ENCODE data around the gene LRMDA. TPM values are rescaled to one million over a fixed set of nuclear protein-coding genes. Genes with fewer than 3 reads are reported as not detected.

LRMDA gene
- polyA plus RNA-seq, 2 of the 4 experiments (the other 2 are of a cell fraction) = 4.6 to 5.2 TPM

GRCh38 chr10:76488602-76489001, 1057.2 kb downstream of the LRMDA start:
- TF ChIP-seq, protein P1, sequence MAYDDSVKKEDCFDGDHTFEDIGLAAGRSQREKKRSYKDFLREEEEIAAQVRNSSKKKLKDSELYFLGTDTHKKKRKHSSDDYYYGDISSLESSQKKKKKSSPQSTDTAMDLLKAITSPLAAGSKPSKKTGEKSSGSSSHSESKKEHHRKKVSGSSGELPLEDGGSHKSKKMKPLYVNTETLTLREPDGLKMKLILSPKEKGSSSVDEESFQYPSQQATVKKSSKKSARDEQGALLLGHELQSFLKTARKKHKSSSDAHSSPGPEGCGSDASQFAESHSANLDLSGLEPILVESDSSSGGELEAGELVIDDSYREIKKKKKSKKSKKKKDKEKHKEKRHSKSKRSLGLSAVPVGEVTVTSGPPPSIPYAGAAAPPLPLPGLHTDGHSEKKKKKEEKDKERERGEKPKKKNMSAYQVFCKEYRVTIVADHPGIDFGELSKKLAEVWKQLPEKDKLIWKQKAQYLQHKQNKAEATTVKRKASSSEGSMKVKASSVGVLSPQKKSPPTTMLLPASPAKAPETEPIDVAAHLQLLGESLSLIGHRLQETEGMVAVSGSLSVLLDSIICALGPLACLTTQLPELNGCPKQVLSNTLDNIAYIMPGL (CRISPR knock-in tag; IDR thresholded peaks at IDR 0.05; ENCODE audit: borderline replicate concordance) = no peak
- TF ChIP-seq EHMT2 (IDR thresholded peaks at IDR 0.05; ENCODE audit: low read depth) (no peak), ZNF302 (CRISPR knock-in tag; IDR thresholded peaks at IDR 0.05) (no peak), JUN (IDR thresholded peaks at IDR 0.05) (no peak), CBX2 (IDR thresholded peaks at IDR 0.05; ENCODE audit: borderline replicate concordance, low read depth) (no peak), POLR2AphosphoS2 (conservative IDR thresholded peaks at IDR 0.05; ENCODE audit: low read length) (no peak), HDAC2 (IDR thresholded peaks at IDR 0.05) (no peak), GATA3 (IDR thresholded peaks at IDR 0.05; ENCODE audit: borderline replicate concordance) (no peak), RARB (CRISPR knock-in tag; IDR thresholded peaks at IDR 0.05) (no peak), MAFK (IDR thresholded peaks at IDR 0.05; ENCODE audit: partially characterized antibody) (no peak), HOXB5 (CRISPR knock-in tag; IDR thresholded peaks at IDR 0.05) (no peak), HOXB13 (CRISPR knock-in tag; IDR thresholded peaks at IDR 0.05; ENCODE audit: low read depth) (no peak)
- TF ChIP-seq, protein P2, sequence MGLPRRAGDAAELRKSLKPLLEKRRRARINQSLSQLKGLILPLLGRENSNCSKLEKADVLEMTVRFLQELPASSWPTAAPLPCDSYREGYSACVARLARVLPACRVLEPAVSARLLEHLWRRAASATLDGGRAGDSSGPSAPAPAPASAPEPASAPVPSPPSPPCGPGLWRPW (IDR thresholded peaks at IDR 0.05) = no peak
- H3K9me3 ChIP-seq = peaks cover 18% of the 10 kb centered on the region
- peaks cover 3% of the 10 kb centered on the region; the same call in 1 of the 3 replicates for H3K4me1 ChIP-seq
- ChIA-PET CTCF (interaction anchor here (1.4 kb wide), 1 partner anchor 59 kb away, joined by 3 read pairs; no protein-coding TSS in a partner anchor), POLR2A (no interaction called here)
- ATAC-seq (no peak), FAIRE-seq (no peak), DNase-seq (ENCODE audit: low read depth in 1 of 2, low spot score in 1 of 2) (no peak)
- H3K4me3 ChIP-seq = no peak overlapping the region
- 36% methylated on average over 1 of the region's 1 CpG for WGBS (ENCODE audit: missing lambda C conversion rate)
- no peak overlapping the region for H3K4me2 ChIP-seq
- no peak overlapping the region for H3K27ac ChIP-seq

DNA sequence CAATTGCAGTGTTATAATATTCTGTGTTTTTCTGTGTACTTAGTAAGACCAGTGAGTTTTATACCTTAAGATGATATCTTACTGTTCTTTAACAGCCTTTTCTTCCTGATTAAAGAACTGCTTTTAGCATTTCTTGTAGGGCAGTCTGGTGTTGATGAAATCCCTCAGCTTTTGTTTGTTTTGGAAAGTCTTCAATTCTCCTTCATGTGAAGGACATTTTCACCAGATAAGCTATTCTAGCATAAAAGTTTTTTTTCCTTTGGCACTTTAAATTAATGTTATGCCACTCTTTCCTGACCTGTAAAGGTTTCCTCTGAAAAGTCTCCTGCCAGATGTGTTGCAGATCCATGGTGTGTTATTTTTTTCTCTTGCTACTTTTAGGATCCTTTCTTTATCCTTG, 1059.8 kb downstream of the LRMDA start:
- ChIA-PET POLR2A (no interaction called here), CTCF (no interaction called here)
- no peak overlapping the region for H3K4me3 ChIP-seq
- FAIRE-seq (no peak), ATAC-seq (no peak), DNase-seq (ENCODE audit: low read depth in 1 of 2, low spot score in 1 of 2) (no peak)
- peaks cover 3% of the 10 kb centered on the region; the same call in 1 of the 3 replicates for H3K4me1 ChIP-seq
- peak overlapping the region; percentile 38 to 58; a peak in 4 of 6 replicates for H3K27ac ChIP-seq
- H3K9me3 ChIP-seq = peaks cover 18% of the 10 kb centered on the region
- no peak for TF ChIP-seq CEBPB (IDR thresholded peaks at IDR 0.05)
- H3K4me2 ChIP-seq = no peak overlapping the region

- ATAC-seq = peak; percentile 80; a peak in 5 of 6 replicates
- POLR2A ChIA-PET = no interaction called here
- Histone ChIP-seq H3K4me1 (peaks cover 3% of the 10 kb centered on the region; the same call in 1 of the 3 replicates), H3K4me2 (no peak overlapping the region), H3K27ac (peak overlapping the region; percentile 38 to 59; a peak in 3 of 6 replicates), H3K9me3 (peaks cover 18% of the 10 kb centered on the region), H3K4me3 (no peak overlapping the region)
- FAIRE-seq = no peak
- 6% methylated on average over 3 of the region's 3 CpGs for WGBS (ENCODE audit: missing lambda C conversion rate)
- TF ChIP-seq FOSL2 (IDR thresholded peaks at IDR 0.05) (no peak), FOSL2 (CRISPR knock-in tag; IDR thresholded peaks at IDR 0.05) (0 out of 2 replicates have a peak, but pooled peaks have one; percentile 14), EP300 (IDR thresholded peaks at IDR 0.05) (0 out of 5 replicates have a peak, but pooled peaks of 1 of the 2 experiments have one; percentile 22), RCOR1 (IDR thresholded peaks at IDR 0.05; ENCODE audit: low read depth, low read length) (no peak), ELK1 (IDR thresholded peaks at IDR 0.05; ENCODE audit: low read depth, low read length) (no peak)
- CTCF ChIA-PET = interaction anchor here (0.7 to 1.2 kb wide), 2 partner anchors 18 to 22 kb away, joined by 3 to 4 read pairs; no protein-coding TSS in a partner anchor
- peak in 1 of 2 experiments; percentile 62 for DNase-seq (ENCODE audit: low read depth in 1 of 2, low spot score in 1 of 2)
Measured at GRCh38 chr10:76492026-76492425, 1060.6 kb downstream of the LRMDA start.

Measured in A549 (cell line).